GM12878 (cell line): ENCODE data around the gene POLD4. TPM values are rescaled to one million over a fixed set of nuclear protein-coding genes. Genes with fewer than 3 reads are reported as not detected.

Experiments
- ATAC-seq: fragments of 200-7000 bp; cut with Tn5 transposase; 3 replicates; pipeline ENCODE4 v1.9.1; 2020; ENCODE audit warnings: mild to moderate bottlenecking, moderate library complexity
- BruUV-seq: library from RNA; stranded (reverse); fragments of 400-500 nt; replicated peaks from 2 replicates; lab custom pipeline; 2021; lab: Mats Ljungman, UMichigan
- CTCF ChIA-PET: fragments of 300-600 bp; sonication (Branson Sonifier 250); formaldehyde crosslinking; extraction: SDS; loops from one replicate; lab custom pipeline; 2021; ENCODE audit warnings: inconsistent platforms; lab: Yijun Ruan, JAX
- POLR2A ChIA-PET: fragments of 350-600 bp; formaldehyde crosslinking; extraction: SDS; loops from one replicate; lab custom pipeline; 2021; ENCODE audit warnings: inconsistent platforms; lab: Charles Lee
- RAD21 ChIA-PET: fragments of 300-600 bp; sonication (Branson Sonifier 250); formaldehyde crosslinking; loops from one replicate; lab custom pipeline; 2023; ENCODE audit warnings: antibody characterized with exemption; ENCODE audit not compliant: unreplicated experiment; lab: Charles Lee
- SMC1A ChIA-PET: fragments of 300-600 bp; sonication (Branson Sonifier 250); formaldehyde crosslinking; loops from one replicate; lab custom pipeline; 2023; ENCODE audit not compliant: unreplicated experiment, uncharacterized antibody; lab: Charles Lee
- DNase-seq: peaks from one replicate; pipeline ENCODE4 v3.0.0-alpha.2; 2011; ENCODE audit warnings: low read depth, low spot score
- FAIRE-seq: peaks from 3 replicates; lab custom pipeline; 2011; peaks lifted over from hg19 to GRCh38; lab: Jason Lieb, UNC
- H2AFZ ChIP-seq: 2 replicates; pipeline ENCODE4 v1.6.0; 2011; ENCODE audit warnings: low read depth, low read length, control low read depth; ENCODE audit not compliant: control insufficient read depth
- H3K27ac ChIP-seq: 2 replicates; pipeline ENCODE4 v1.5.1; 2011; ENCODE audit warnings: control low read depth; ENCODE audit not compliant: control insufficient read depth, insufficient read depth
- H3K27me3 ChIP-seq, 2 experiments: replicated peaks in 1 of 2; 2 replicates each; pipeline versions ENCODE4 v1.6.0 to v1.6.1; 2011; ENCODE audit warnings: low read length in 1 of 2; ENCODE audit not compliant: control insufficient read depth in 2 of 2, insufficient read depth in 2 of 2
- H3K36me3 ChIP-seq, 2 experiments: 2 replicates each; pipeline ENCODE4 v1.5.1; 2011; ENCODE audit warnings: low read length in 1 of 2; ENCODE audit not compliant: control insufficient read depth in 2 of 2, insufficient read depth in 2 of 2
- H3K4me1 ChIP-seq: 2 replicates; pipeline ENCODE4 v1.6.1; 2011; ENCODE audit warnings: mild to moderate bottlenecking, low read length, moderate library complexity, mixed read lengths; ENCODE audit not compliant: control insufficient read depth, insufficient read depth
- H3K4me2 ChIP-seq: 2 replicates; pipeline ENCODE4 v1.6.0; 2011; ENCODE audit warnings: control low read depth; ENCODE audit not compliant: control insufficient read depth, insufficient read depth
- H3K4me3 ChIP-seq: fragments of 200-600 bp; sonication (generic); 2 replicates; pipeline ENCODE4 v1.5.1; 2016
- H3K79me2 ChIP-seq: 2 replicates; pipeline ENCODE4 v1.6.0; 2011; ENCODE audit warnings: low read length; ENCODE audit not compliant: control insufficient read depth, insufficient read depth
- H3K9ac ChIP-seq: 2 replicates; pipeline ENCODE4 v1.8.0; 2011; ENCODE audit warnings: low read length, control low read depth, mixed read lengths; ENCODE audit not compliant: control insufficient read depth, insufficient read depth
- H3K9me3 ChIP-seq: replicated peaks from 3 replicates; pipeline ENCODE4 v1.5.1; 2011; ENCODE audit warnings: mild to moderate bottlenecking, low read length; ENCODE audit not compliant: control insufficient read depth, insufficient read depth
- H4K20me1 ChIP-seq: 2 replicates; pipeline ENCODE4 v1.6.0; 2011; ENCODE audit not compliant: control insufficient read depth, insufficient read depth
- HDGF ChIP-seq: fragments of 450-650 bp; IDR thresholded peaks from 2 replicates; pipeline ENCODE4 v1.6.1; 2016; ENCODE audit warnings: antibody characterized with exemption
- NBN ChIP-seq: fragments of 450-650 bp; IDR thresholded peaks from 2 replicates; pipeline ENCODE4 v1.6.1; 2016
- PAX8 ChIP-seq: fragments of 450-650 bp; IDR thresholded peaks from 2 replicates; pipeline ENCODE4 v1.6.1; 2017; ENCODE audit warnings: mild to moderate bottlenecking, moderate library complexity
- WGBS: methylation state at CpG from one replicate; pipeline ENCODE4 v1.1.6; 2016; ENCODE audit warnings: low lambda C conversion rate; ENCODE audit not compliant: insufficient replicate concordance, insufficient coverage; ENCODE audit errors: missing lambda C conversion rate; 5-methylcytosine and 5-hydroxymethylcytosine counted together
- in situ Hi-C: fragments of 300-500 bp; cut with MboI; formaldehyde crosslinking; loops from 9 replicates; pipeline ENCODE4 v1.14.3; 2018; ENCODE audit warnings: mixed read lengths
- intact Hi-C: fragments of 100-400 bp; cut with micrococcal nuclease; formaldehyde crosslinking; loops from one replicate; pipeline ENCODE4 v1.14.2; 2022; ENCODE audit not compliant: unreplicated experiment
- polyA plus RNA-seq, 11 experiments: library from polyadenylated mRNA; depleted of rRNA in 4 of 11; unstranded in 6 of 11; stranded (reverse) in 5 of 11; fragments of >200 nt; fragmentation: Nextera tagmentation in 4 of 11; fragmentation: Illumina TruSeq in 1 of 11; extraction: Ambion mirVana in 4 of 11; extraction: Trizol in 1 of 11; gene quantifications; 1 replicate in 1 of 11; 2 replicates in 10 of 11; pipeline versions ENCODE4 v1.2.1 to v1.2.3, GENCODE V29; 2011 to 2016; ENCODE audit warnings: inconsistent platforms in 2 of 11, missing spikeins in 2 of 11, low read depth in 1 of 11
- total RNA-seq, 4 experiments: library from RNA; depleted of rRNA in 3 of 4; stranded (reverse); fragments of >200 nt in 3 of 4; fragmentation: Illumina TruSeq in 1 of 4; extraction: Trizol in 1 of 4; gene quantifications; 2 replicates each; pipeline versions ENCODE4 v1.2.1 to v1.2.3, GENCODE V29; 2013 to 2021
- TF ChIP-seq, protein P1 (sequence below): fragments of 450-650 bp; conservative IDR thresholded peaks from 2 replicates; pipeline ENCODE4 v1.6.1; 2017; ENCODE audit warnings: mild to moderate bottlenecking, moderate library complexity

POLD4 gene
- total and polyA plus RNA-seq, 10 of the 15 experiments (the other 5 are each of a cell fraction or from before 2014, with no cell fraction given) = 8.1 to 176 (median 88.1) TPM

DNA sequence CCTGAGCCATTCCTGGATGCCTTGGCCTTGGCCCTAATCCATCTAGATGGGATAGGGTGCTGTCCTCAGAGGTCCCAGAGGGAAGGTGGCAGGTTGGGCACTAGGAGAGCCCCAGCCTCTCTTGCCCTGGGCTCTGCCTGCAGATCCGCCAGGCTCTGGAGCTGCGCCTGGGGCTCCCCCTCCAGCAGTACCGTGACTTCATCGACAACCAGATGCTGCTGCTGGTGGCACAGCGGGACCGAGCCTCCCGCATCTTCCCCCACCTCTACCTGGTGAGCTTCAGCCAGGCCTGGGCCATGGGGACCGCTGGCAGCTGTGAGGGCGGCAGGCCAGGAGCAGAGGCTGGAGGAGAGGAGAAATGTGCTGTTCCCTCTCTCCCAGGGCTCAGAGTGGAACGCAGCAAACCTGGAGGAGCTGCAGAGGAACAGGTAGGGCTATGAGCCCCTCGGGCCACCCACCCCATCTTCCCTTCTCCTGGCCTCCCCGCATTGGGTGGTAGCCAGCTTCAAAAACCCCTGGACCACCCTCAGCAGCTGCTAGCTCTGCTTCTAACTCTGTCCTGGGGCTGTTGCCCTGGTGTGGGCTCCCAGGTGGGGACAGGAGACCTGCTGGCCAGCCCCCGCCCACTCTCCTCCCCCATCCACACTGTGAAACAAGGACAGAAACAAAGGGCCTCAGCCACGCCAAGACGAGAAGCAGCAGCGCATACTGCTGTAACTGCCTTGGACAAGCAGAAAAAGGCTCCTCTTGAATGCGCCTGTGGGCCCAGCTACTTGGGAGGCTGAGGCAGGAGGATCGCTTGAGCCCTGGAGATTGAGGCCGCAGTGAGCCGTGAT lies 45.1 kb downstream of the POLD4 start:
- in situ Hi-C loops (no loop called here), intact Hi-C loops (no loop called here)
- H3K4me1 ChIP-seq = no peaks in the 10 kb centered on the region
- H3K9ac ChIP-seq = no peak overlapping the region
- no peaks in the 10 kb centered on the region for H3K79me2 ChIP-seq
- ChIA-PET CTCF (interaction anchor here (0.6 to 1.3 kb wide), 3 partner anchors 9 to 11 kb away, joined by 4 read pairs; no protein-coding TSS in a partner anchor), POLR2A (no interaction called here), RAD21 (no interaction called here), SMC1A (interaction anchor here (1.2 kb wide), 1 partner anchor 43 kb away, joined by 3 read pairs; no protein-coding TSS in a partner anchor)
- ATAC-seq = no peak
- no peak overlapping the region for H2AFZ ChIP-seq
- DNase-seq = no peak
- H3K27me3 ChIP-seq = no peaks in the 10 kb centered on the region
- H3K9me3 ChIP-seq = no peaks in the 10 kb centered on the region
- H3K27ac ChIP-seq = no peak overlapping the region
- BruUV-seq = no TSS peak
- TF ChIP-seq, protein P1, sequence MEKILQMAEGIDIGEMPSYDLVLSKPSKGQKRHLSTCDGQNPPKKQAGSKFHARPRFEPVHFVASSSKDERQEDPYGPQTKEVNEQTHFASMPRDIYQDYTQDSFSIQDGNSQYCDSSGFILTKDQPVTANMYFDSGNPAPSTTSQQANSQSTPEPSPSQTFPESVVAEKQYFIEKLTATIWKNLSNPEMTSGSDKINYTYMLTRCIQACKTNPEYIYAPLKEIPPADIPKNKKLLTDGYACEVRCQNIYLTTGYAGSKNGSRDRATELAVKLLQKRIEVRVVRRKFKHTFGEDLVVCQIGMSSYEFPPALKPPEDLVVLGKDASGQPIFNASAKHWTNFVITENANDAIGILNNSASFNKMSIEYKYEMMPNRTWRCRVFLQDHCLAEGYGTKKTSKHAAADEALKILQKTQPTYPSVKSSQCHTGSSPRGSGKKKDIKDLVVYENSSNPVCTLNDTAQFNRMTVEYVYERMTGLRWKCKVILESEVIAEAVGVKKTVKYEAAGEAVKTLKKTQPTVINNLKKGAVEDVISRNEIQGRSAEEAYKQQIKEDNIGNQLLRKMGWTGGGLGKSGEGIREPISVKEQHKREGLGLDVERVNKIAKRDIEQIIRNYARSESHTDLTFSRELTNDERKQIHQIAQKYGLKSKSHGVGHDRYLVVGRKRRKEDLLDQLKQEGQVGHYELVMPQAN = no peak
- TF ChIP-seq PAX8 (no peak), HDGF (no peak), NBN (no peak)
- 82% methylated on average over 20 of the region's 20 CpGs for WGBS
- H3K36me3 ChIP-seq = no peaks in the 10 kb centered on the region
- no peak overlapping the region for H3K4me3 ChIP-seq
- no peak for FAIRE-seq
- H3K4me2 ChIP-seq = no peak overlapping the region
- no peaks in the 10 kb centered on the region for H4K20me1 ChIP-seq
